Caco-2 (cell line): ENCODE measurements around the gene ADAMTS2. TPM values are rescaled to one million over a fixed set of nuclear protein-coding genes. Genes with fewer than 3 reads are reported as not detected.

Experiments used
- BruUV-seq: library from RNA; stranded (reverse); fragments of 400-500 nt; replicated peaks from 2 replicates; lab custom pipeline; 2021; lab: Mats Ljungman, UMichigan
- CTCF ChIA-PET: fragments of 300-600 bp; sonication (Branson Sonifier 250); formaldehyde crosslinking; loops from one replicate; lab custom pipeline; 2022; ENCODE audit warnings: antibody characterized with exemption; lab: Charles Lee
- POLR2A ChIA-PET: fragments of 300-600 bp; sonication (Branson Sonifier 250); formaldehyde crosslinking; loops from one replicate; lab custom pipeline; 2022; ENCODE audit warnings: antibody characterized with exemption; lab: Charles Lee
- DNase-seq, 2 experiments: peaks; one replicate each; pipeline versions ENCODE4 v3.0.0 to v3.0.0-alpha.2; 2020 to 2022
- H3K27me3 ChIP-seq: replicated peaks from 2 replicates; pipeline ENCODE4 v1.6.0; 2011; ENCODE audit warnings: low read length; ENCODE audit not compliant: control insufficient read depth, insufficient read depth
- H3K36me3 ChIP-seq: 2 replicates; pipeline ENCODE4 v1.5.1; 2011; ENCODE audit warnings: low read length; ENCODE audit not compliant: control insufficient read depth, insufficient read depth
- H3K4me1 ChIP-seq: fragments of 250-450 bp; sonication (Bioruptor Pico); 2 replicates; pipeline ENCODE4 v1.5.1; 2020; ENCODE audit warnings: mild to moderate bottlenecking
- H3K4me3 ChIP-seq: 2 replicates; pipeline ENCODE4 v1.5.1; 2011; ENCODE audit warnings: low read depth, mild to moderate bottlenecking, control low read depth, low read length
- H3K9me3 ChIP-seq: fragments of 250-450 bp; sonication (Bioruptor Pico); 2 replicates; pipeline ENCODE4 v1.5.1; 2020; ENCODE audit warnings: mild to moderate bottlenecking, moderate library complexity
- H3K27ac Mint-ChIP-seq: one replicate; pipeline ENCODE4 v1.8.0; 2022; ENCODE audit warnings: mixed read lengths; ENCODE audit not compliant: unreplicated experiment
- H3K27me3 Mint-ChIP-seq: one replicate; pipeline ENCODE4 v1.8.0; 2022; ENCODE audit warnings: mixed read lengths; ENCODE audit not compliant: insufficient read depth, unreplicated experiment
- H3K36me3 Mint-ChIP-seq: one replicate; pipeline ENCODE4 v1.8.0; 2022; ENCODE audit warnings: mild to moderate bottlenecking, mixed read lengths; ENCODE audit not compliant: insufficient read depth, unreplicated experiment
- H3K4me1 Mint-ChIP-seq: one replicate; pipeline ENCODE4 v1.8.0; 2022; ENCODE audit warnings: low read depth, mixed read lengths; ENCODE audit not compliant: unreplicated experiment
- H3K4me3 Mint-ChIP-seq: one replicate; pipeline ENCODE4 v1.8.0; 2022; ENCODE audit warnings: mild to moderate bottlenecking, moderate library complexity, mixed read lengths; ENCODE audit not compliant: unreplicated experiment
- H3K9me3 Mint-ChIP-seq: one replicate; pipeline ENCODE4 v1.8.0; 2022; ENCODE audit warnings: mixed read lengths; ENCODE audit not compliant: unreplicated experiment
- intact Hi-C: fragments of 100-400 bp; cut with micrococcal nuclease; formaldehyde crosslinking; loops from one replicate; pipeline ENCODE4 v1.10.0; 2022; ENCODE audit not compliant: unreplicated experiment
- total RNA-seq: library from RNA; stranded (reverse); gene quantifications from 2 replicates; pipeline ENCODE4 v1.2.3, GENCODE V29; 2022
- TF ChIP-seq, protein P1 (sequence below), 2 experiments: fragments of 200-600 bp in 1 of 2; IDR thresholded peaks; 1 replicate in 1 of 2; 2 replicates in 1 of 2; pipeline versions ENCODE4 v1.5.1 to v1.8.0; 2011 to 2022; ENCODE audit warnings: antibody characterized with exemption in 1 of 2, control low read depth in 1 of 2, inconsistent platforms in 1 of 2, low read depth in 1 of 2, low read length in 1 of 2, mild to moderate bottlenecking in 1 of 2, moderate library complexity in 1 of 2; ENCODE audit not compliant: insufficient read depth in 1 of 2, severe bottlenecking in 1 of 2, unreplicated experiment in 1 of 2

Gene ADAMTS2
- total RNA-seq, 1 experiment from 2014 or later, result 0.05 TPM

DNA sequence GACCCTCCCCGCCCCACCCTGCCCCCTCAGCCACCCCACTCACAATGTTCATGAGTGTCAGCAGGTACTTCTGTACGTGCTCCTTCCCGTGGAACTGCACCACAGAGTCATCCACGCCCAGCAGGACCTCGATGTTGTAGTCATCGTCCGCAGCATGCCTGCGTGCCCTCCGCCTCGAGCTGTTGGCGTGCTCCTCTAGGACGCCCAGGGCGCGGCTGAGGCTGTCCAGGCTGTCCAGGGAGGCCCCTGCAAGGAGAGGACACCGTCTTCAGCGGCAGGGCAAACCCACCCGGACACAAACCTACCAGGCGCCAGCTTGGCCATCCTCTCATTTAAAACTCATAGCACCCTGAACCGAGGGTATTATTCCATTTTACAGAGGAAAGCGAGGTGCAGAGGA lies 137.8 kb downstream of the ADAMTS2 start:
- CTCF ChIA-PET, result no interaction called here
- intact Hi-C loops, result no loop called here
- Mint-ChIP-seq H3K36me3 (no peaks in the 10 kb centered on the region), H3K4me3 (no peak overlapping the region), H3K9me3 (no peaks in the 10 kb centered on the region), H3K4me1 (no peaks in the 10 kb centered on the region), H3K27me3 (no peaks in the 10 kb centered on the region), H3K27ac (no peak overlapping the region)
- no peak overlapping the region for H3K4me3 ChIP-seq
- H3K4me1 ChIP-seq, result no peaks in the 10 kb centered on the region
- H3K36me3 ChIP-seq, result no peaks in the 10 kb centered on the region
- TF ChIP-seq, protein P1, sequence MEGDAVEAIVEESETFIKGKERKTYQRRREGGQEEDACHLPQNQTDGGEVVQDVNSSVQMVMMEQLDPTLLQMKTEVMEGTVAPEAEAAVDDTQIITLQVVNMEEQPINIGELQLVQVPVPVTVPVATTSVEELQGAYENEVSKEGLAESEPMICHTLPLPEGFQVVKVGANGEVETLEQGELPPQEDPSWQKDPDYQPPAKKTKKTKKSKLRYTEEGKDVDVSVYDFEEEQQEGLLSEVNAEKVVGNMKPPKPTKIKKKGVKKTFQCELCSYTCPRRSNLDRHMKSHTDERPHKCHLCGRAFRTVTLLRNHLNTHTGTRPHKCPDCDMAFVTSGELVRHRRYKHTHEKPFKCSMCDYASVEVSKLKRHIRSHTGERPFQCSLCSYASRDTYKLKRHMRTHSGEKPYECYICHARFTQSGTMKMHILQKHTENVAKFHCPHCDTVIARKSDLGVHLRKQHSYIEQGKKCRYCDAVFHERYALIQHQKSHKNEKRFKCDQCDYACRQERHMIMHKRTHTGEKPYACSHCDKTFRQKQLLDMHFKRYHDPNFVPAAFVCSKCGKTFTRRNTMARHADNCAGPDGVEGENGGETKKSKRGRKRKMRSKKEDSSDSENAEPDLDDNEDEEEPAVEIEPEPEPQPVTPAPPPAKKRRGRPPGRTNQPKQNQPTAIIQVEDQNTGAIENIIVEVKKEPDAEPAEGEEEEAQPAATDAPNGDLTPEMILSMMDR (IDR thresholded peaks at IDR 0.05; ENCODE audit: insufficient read depth in 1 of 2, low read depth in 1 of 2, low read length in 1 of 2, severe bottlenecking in 1 of 2, unreplicated experiment in 1 of 2), result no peak
- no peaks in the 10 kb centered on the region for H3K9me3 ChIP-seq
- BruUV-seq, result no TSS peak
- H3K27me3 ChIP-seq, result no peaks in the 10 kb centered on the region
- DNase-seq, result no peak
- POLR2A ChIA-PET, result no interaction called here

DNA sequence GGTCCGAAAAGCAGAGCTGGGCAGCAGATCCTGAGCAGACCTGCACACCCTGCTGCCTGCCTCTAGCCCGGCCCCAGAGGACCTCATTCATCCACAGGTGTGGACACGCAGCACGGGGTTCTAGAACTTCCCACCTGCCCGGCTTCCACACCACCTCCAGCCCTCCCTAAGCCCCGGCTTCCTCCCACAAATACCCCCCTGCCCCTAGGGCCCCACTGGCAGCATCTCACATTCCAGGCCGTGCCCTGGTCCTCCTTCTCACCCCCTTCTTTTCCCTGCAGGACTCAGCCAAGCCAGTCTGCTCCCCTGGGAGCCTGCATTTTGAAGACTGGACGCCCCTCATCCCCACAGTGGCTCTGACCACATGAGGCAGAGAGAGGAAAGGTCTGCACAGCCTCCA lies 138.9 kb downstream of the ADAMTS2 start:
- no peaks in the 10 kb centered on the region for H3K36me3 ChIP-seq
- H3K4me1 Mint-ChIP-seq, result no peaks in the 10 kb centered on the region
- ChIA-PET CTCF (interaction anchor here (0.6 kb wide), 1 partner anchor 52 kb away, joined by 3 read pairs; no protein-coding TSS in a partner anchor), POLR2A (no interaction called here)
- no peaks in the 10 kb centered on the region for H3K27me3 Mint-ChIP-seq
- H3K9me3 ChIP-seq, result no peaks in the 10 kb centered on the region
- DNase-seq, result no peak
- no peaks in the 10 kb centered on the region for H3K9me3 Mint-ChIP-seq
- intact Hi-C loops, result no loop called here
- no peaks in the 10 kb centered on the region for H3K4me1 ChIP-seq
- H3K27me3 ChIP-seq, result no peaks in the 10 kb centered on the region
- H3K4me3 Mint-ChIP-seq, result no peak overlapping the region
- H3K36me3 Mint-ChIP-seq, result no peaks in the 10 kb centered on the region
- no peak overlapping the region for H3K4me3 ChIP-seq
- BruUV-seq, result no TSS peak
- TF ChIP-seq, protein P1 (IDR thresholded peaks at IDR 0.05; ENCODE audit: insufficient read depth in 1 of 2, low read depth in 1 of 2, low read length in 1 of 2, severe bottlenecking in 1 of 2, unreplicated experiment in 1 of 2), result no peak
- H3K27ac Mint-ChIP-seq, result no peak overlapping the region

DNA sequence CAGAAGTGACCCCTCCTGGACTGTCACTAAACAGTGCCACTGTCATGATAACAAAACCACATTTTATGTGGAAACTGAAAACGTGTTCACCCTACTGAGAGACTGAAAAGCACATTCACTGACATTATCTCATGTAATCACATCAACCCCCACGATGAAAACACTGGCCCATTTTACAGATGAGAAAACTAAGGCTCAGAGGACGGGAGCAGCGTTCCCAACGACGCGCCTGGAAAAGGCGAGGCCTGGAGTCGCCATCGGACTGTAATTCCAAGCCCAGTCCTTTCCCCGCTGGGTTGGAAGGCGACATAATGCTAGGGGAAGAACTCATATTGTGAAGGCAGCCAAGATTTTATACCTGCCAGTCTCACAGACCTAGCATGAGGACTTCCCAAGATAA lies 140.0 kb downstream of the ADAMTS2 start:
- H3K4me3 Mint-ChIP-seq, result no peak overlapping the region
- no peak overlapping the region for H3K4me3 ChIP-seq
- no TSS peak for BruUV-seq
- no peaks in the 10 kb centered on the region for H3K4me1 Mint-ChIP-seq
- intact Hi-C loops, result no loop called here
- no peak for DNase-seq
- H3K36me3 ChIP-seq, result no peaks in the 10 kb centered on the region
- CTCF ChIA-PET, result no interaction called here
- no peaks in the 10 kb centered on the region for H3K4me1 ChIP-seq
- no peaks in the 10 kb centered on the region for H3K9me3 Mint-ChIP-seq
- H3K9me3 ChIP-seq, result no peaks in the 10 kb centered on the region
- no peaks in the 10 kb centered on the region for H3K36me3 Mint-ChIP-seq
- POLR2A ChIA-PET, result no interaction called here
- TF ChIP-seq, protein P1 (IDR thresholded peaks at IDR 0.05; ENCODE audit: insufficient read depth in 1 of 2, low read depth in 1 of 2, low read length in 1 of 2, severe bottlenecking in 1 of 2, unreplicated experiment in 1 of 2), result no peak
- no peaks in the 10 kb centered on the region for H3K27me3 Mint-ChIP-seq
- no peaks in the 10 kb centered on the region for H3K27me3 ChIP-seq
- H3K27ac Mint-ChIP-seq, result no peak overlapping the region
